Omental fat pad (tissue), 4 donors: Measurements from ENCODE around the gene VWCE. TPM values are rescaled to one million over a fixed set of nuclear protein-coding genes. Genes with fewer than 3 reads are reported as not detected.
"Not testable (repeated sequence)": the region's sequence is repeated elsewhere in the genome, so short reads cannot be mapped to it uniquely, and the experiment has no call there.

Experiments
- ATAC-seq: fragments of 150-250 bp; one replicate; pipeline ENCODE4 v1.9.1; 2016; ENCODE audit warnings: mild to moderate bottlenecking, moderate library complexity; ENCODE audit not compliant: low FRiP score
- DNase-seq: peaks from one replicate; pipeline ENCODE4 v3.0.0-alpha.2; 2019; ENCODE audit warnings: low spot score
- total RNA-seq, 4 donors: library from RNA; depleted of rRNA; stranded (reverse); fragments of >200 nt; gene quantifications; one replicate each; pipeline ENCODE4 v1.1.0, GENCODE V29; 2016

Gene VWCE
- total RNA-seq, 4 donors from 2014 or later, result 0.94 to 6.9 (median 4.6) TPM

- peak; percentile 21 for DNase-seq
- not testable (repeated sequence) for ATAC-seq
These were observed 76.1 kb downstream of the VWCE start for GRCh38 chr11:61219016-61219415.

DNA sequence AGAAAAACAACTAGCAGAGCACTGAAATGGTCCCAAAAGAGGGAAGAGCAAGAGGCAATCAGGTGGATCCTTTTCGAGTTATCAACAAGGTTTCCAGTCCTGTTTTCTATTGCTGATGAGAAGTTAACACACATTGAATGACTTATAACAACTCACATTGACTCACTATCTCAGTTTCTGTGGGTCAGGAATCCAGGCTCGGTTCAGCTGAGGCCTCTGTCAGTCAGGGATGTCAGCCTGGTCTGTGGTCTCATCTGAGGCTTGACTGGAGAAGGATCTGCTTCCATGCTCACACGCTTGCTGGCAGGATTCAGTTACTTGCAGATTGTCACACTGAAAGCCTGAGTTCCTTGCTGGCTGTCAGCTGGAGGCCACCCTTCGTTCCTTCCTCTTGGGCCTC, 76.8 kb downstream of the VWCE start:
- DNase-seq, ATAC-seq: not testable (repeated sequence)

GRCh38 chr11:61213711-61214324, 81.3 kb downstream of the VWCE start:
- DNase-seq, result not testable (repeated sequence)

GRCh38 chr11:61212202-61212601, 82.9 kb downstream of the VWCE start:
- DNase-seq, ATAC-seq: not testable (repeated sequence)

More at GRCh38 chr11:61213711-61214324, 81.3 kb downstream of the VWCE start:
- not testable (repeated sequence) for ATAC-seq

DNA sequence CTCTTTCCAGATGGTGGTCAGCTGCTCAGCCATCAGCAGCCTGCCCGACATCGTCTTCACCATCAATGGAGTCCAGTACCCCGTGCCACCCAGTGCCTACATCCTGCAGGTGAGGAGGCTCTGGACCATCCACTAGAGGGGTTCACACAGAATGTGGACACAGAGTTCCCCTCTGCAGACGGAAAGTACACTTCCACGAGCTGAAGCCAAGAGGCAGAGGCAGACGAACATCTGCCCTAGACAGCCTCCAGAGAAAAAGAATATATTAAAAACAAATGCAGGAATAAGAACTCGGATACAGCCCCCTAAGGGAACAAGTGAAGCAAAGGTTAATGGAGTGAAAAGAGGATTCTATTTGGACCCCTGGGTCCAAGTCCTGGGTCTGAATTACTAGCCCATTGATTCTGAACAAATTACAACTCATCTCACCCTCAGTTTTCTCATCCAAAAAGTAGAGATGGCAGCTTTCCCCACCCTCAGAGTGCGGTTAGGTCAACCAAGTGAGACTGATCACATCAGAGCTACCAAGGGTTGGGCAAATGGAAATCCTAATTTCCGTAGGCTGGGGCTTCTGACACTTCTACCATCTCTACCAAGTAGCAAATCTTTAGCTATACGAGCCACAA, 83.7 kb downstream of the VWCE start:
- DNase-seq, ATAC-seq: not testable (repeated sequence)

- DNase-seq, ATAC-seq: not testable (repeated sequence)
These were observed 84.5 kb downstream of the VWCE start for GRCh38 chr11:61210629-61211028.

Other genes with a start within 250 kb of the VWCE start
- 1 to 10 TPM in 3 of 4 donors, under 1 TPM in 1; 0.37 to 5.4 (median 2.0) TPM for gene CD5, start 192.8 kb downstream of the VWCE start, total RNA-seq
- 10 to 100 TPM in 3 of 4 donors, 1 to 10 TPM in 1; 9.3 to 17.5 (median 12.6) TPM for gene VPS37C, start 133.9 kb downstream of the VWCE start, total RNA-seq
- 10 to 100 TPM in 2 of 4 donors, 1 to 10 TPM in 2; 2.5 to 96.7 (median 7.6) TPM for gene PGA3, start 91.8 kb downstream of the VWCE start, total RNA-seq
- gene PGA4, start 73.0 kb downstream of the VWCE start, total RNA-seq, result 10 to 100 TPM in 2 of 4 donors, 1 to 10 TPM in 2; 2.9 to 94.5 (median 13.5) TPM
- gene PGA5, start 54.1 kb downstream of the VWCE start, total RNA-seq, result 1 to 10 TPM in 3 of 4 donors, not detected in 1; 2.0 to 5.0 (median 4.3) TPM
- gene DDB1, start 37.8 kb upstream of the VWCE start, total RNA-seq, result 100 to 1,000 TPM; 127 to 182 (median 155) TPM
- gene TKFC, start 37.9 kb upstream of the VWCE start, total RNA-seq, result 10 to 100 TPM; 16.0 to 24.5 (median 20.0) TPM
- 10 to 100 TPM; 29.5 to 39.9 (median 34.6) TPM for gene CYB561A3, start 66.6 kb upstream of the VWCE start, total RNA-seq
- gene TMEM138, start 67.1 kb upstream of the VWCE start, total RNA-seq, result 10 to 100 TPM; 31.6 to 40.8 (median 38.1) TPM
- gene TMEM216, start 97.3 kb upstream of the VWCE start, total RNA-seq, result 10 to 100 TPM in 2 of 4 donors, 1 to 10 TPM in 2; 9.5 to 19.3 (median 11.8) TPM
- gene CPSF7, start 134.7 kb upstream of the VWCE start, total RNA-seq, result 10 to 100 TPM; 37.2 to 62.6 (median 49.4) TPM
- 10 to 100 TPM; 48.6 to 59.0 (median 54.0) TPM for gene SDHAF2, start 134.8 kb upstream of the VWCE start, total RNA-seq
- 1 to 10 TPM; 1.1 to 2.0 (median 1.7) TPM for gene LRRC10B, start 213.4 kb upstream of the VWCE start, total RNA-seq